Choroid plexus epithelial cell (primary cell): ENCODE results near the gene LGR4.

Source experiments
- DNase-seq: peaks from one replicate; pipeline ENCODE4 v3.0.0-alpha.2; 2010; ENCODE audit warnings: low read depth
- H3K4me3 ChIP-seq: 2 replicates; pipeline ENCODE4 v1.5.1; 2011; ENCODE audit warnings: low read depth, mild to moderate bottlenecking, control low read depth, low read length, moderate library complexity
- TF ChIP-seq, protein P1 (sequence below): conservative IDR thresholded peaks from 2 replicates; pipeline ENCODE4 v1.5.1; 2011; ENCODE audit warnings: low read depth, mild to moderate bottlenecking, control low read depth, inconsistent platforms, low read length, moderate library complexity

The LGR4 gene

DNA sequence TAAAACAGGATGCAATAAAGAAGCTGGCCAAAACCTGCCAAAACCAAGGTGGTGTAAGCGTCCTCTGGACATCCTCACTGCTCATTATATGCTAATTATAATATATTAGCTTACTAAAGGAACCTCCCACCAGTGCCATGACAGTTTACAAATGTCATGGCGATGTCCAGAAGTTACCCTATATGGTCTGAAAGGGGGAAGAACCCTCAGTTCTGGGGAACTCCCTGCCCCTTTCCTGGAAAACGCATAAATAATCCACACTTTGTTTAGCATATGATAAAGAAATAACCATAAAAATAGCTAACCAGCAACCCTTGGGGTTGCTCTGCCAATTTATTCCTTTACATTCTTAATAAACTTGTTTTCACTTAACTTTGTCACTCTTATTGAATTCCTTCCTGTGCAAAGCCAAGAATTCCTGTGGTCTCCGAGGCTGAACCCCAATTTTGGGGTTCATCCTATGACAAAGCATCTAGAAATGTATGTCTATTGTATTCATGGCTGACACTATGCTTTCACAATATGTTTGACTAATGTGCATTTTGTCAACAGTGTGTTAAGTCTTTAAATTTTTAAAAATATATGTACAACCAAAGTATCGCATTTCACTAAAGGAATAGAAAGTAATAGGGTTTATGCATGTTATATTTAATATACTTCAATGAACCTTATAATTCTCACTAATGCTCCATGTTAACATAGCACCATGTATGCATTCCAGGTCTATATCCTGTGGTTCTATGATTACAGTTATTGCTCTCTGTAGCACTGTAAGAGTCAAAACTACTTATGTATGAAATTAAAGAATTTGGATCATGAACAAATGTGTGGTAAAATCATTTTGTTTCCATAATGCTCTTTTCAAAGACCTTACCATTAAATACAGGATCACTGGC lies 25.1 kb downstream of the LGR4 start:
- TF ChIP-seq, protein P1, sequence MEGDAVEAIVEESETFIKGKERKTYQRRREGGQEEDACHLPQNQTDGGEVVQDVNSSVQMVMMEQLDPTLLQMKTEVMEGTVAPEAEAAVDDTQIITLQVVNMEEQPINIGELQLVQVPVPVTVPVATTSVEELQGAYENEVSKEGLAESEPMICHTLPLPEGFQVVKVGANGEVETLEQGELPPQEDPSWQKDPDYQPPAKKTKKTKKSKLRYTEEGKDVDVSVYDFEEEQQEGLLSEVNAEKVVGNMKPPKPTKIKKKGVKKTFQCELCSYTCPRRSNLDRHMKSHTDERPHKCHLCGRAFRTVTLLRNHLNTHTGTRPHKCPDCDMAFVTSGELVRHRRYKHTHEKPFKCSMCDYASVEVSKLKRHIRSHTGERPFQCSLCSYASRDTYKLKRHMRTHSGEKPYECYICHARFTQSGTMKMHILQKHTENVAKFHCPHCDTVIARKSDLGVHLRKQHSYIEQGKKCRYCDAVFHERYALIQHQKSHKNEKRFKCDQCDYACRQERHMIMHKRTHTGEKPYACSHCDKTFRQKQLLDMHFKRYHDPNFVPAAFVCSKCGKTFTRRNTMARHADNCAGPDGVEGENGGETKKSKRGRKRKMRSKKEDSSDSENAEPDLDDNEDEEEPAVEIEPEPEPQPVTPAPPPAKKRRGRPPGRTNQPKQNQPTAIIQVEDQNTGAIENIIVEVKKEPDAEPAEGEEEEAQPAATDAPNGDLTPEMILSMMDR, result no peak
- peak; percentile 59 for DNase-seq
- no peak overlapping the region for H3K4me3 ChIP-seq

DNA sequence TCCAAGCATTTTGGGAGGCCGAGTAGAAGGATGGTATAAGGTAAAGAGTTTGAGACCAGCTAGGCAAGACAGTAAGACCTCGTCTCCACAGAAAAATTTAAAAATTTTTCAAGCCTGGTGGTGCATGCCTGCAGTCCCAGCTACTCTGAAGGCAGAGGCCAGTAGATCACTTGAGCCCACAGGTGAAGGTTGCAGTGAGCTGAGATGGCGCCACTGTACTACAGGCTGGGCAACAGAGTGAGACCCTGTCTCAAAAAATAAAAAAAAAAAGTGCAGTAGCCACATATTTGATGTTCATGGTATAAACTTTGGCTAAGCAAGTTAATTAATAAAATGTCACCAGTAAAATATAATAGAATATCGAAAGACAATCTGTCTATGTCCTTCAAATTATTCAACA lies 27.0 kb downstream of the LGR4 start:
- TF ChIP-seq, protein P1, result no peak
- DNase-seq, result no peak
- H3K4me3 ChIP-seq, result no peak overlapping the region

DNA sequence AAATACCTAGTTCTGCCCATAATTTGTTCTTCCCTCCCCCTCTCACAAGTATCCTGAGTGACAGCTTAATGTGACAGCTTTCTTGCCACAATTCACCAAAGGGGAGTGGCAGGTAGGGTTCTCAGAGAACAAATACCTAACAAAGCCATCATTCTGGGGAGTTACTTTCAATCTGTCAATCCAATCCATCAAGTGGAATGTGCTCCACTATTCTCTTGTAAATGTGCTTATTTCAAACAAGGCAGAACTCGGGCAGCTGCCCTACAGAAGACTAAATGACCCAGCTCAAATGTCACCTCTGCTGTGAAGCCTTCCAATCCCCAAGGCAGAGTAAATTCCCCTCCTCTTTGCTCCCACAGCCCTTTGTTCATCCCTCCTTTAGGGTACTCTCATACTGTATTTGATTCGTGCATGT lies 27.8 kb downstream of the LGR4 start:
- TF ChIP-seq, protein P1, result no peak
- H3K4me3 ChIP-seq, result no peak overlapping the region
- DNase-seq, result no peak

DNA sequence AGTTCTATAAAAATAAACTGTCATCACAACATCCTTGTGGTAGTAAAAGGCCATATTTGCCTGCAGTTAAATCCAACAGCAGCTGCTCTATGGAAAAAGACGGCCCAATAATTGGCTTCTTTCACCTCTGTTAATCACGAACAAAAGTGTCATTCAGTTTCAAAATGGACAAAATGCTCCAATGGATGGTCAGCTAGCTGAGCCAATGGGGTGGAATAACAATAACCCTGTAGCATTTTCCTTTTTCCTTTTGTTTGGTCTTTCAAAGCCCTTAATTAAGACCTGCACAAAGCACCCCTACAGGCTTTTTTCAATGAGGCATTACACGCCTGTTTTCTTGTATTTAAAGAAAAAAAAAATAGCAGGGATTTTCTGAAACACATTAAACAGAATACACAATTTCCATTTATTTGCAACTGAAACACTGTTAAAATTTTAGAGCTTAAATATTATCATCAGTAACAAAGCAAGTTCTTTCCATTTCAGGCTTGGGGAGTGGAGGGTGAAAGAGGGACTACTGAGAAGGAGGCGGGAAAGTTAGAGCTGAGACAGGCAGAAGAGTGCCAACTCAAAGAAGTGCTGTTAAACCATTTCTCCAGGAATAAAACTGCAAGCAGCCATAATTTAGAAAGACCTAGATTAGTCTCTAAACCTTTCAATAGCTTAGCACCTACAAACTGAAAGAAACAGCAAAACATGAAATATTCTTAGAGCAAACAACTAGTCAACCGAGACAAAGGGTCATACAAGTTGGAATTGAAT lies 28.7 kb downstream of the LGR4 start:
- H3K4me3 ChIP-seq, result no peak overlapping the region
- no peak for DNase-seq
- TF ChIP-seq, protein P1, result no peak

DNA sequence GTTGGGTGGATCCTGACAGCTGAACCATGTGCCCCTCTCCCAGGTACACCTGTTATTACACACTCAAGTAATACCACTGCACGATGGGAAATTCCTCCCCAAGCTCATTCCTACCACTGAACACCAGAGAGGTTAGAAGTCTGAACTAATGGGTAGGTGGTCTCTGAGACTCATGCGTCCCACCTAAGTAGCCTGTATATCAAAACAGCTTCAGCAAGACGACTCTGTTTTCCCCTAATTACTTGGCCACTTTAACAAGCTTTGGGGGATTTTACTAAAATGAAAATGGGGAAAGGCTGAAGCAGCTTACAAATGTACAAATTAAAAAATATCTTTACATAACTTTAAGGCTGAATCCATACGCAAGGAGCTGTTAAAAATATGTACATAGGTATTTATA lies 29.4 kb downstream of the LGR4 start:
- TF ChIP-seq, protein P1, result no peak
- DNase-seq, result no peak
- H3K4me3 ChIP-seq, result no peak overlapping the region

DNA sequence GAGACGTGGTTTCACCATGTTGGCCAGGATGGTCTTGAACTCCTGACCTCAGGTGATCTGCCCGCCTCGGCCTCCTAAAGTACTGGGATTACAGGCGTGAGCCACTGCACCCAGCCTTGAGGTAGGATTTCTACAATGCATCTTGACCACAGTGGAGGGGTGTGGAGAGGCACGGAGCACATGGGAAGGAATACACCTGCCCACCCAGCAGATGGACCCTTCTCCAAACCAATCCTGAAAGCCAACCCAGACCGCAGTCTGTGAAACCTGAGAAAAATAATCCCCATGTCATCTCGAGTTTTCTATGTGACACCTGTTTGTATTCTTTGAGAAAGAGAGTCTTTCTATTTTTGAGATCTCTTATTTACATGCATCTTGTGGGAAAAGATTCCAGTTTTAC lies 32.5 kb downstream of the LGR4 start:
- DNase-seq, result no peak
- TF ChIP-seq, protein P1, result no peak
- H3K4me3 ChIP-seq, result no peak overlapping the region
